ENCODE measurements around the gene LMF2.

DNA sequence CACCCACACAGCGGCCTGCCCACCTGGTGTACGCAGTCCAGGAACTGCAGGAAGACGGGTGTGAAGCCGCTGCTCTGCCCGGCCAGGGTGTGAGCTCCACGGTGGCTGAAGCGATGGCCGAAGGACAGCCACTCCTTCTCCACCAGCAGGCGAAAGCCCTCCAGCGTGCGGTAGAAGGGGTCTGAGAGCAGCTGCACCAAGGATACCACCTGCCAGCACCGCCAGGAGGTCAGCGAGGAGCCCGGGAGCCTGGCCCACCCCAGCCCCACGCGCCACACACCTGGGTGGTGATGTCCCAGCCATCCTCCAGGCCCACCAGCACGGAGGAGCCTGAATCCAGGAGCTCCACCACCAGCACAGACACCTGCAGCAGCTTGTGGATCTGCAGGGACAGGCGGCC is 52.3 kb downstream of the LMF2 start:
- no peak for TF ChIP-seq POLR2A (IDR thresholded peaks at IDR 0.05)
- TF ChIP-seq CTCF (IDR thresholded peaks at IDR 0.05): no peak

All from breast epithelium (tissue), 3 donors.